SH-SY5Y (cell line): ENCODE data around the gene PLEKHA6.

Experiments used
- GATA2 ChIP-seq: IDR thresholded peaks from 2 replicates; pipeline ENCODE4 v1.6.1; 2011; ENCODE audit warnings: mild to moderate bottlenecking, low read depth, low read length
- GATA3 ChIP-seq: IDR thresholded peaks from 2 replicates; pipeline ENCODE4 v1.6.1; 2011; ENCODE audit warnings: low read depth, mild to moderate bottlenecking, low read length, moderate library complexity

GRCh38 chr1:204221271-204221670 is 138.5 kb downstream of the PLEKHA6 start:
- TF ChIP-seq GATA2 (no peak), GATA3 (no peak)
